HCT116 (cell line): ENCODE measurements around the gene PODN. TPM values are rescaled to one million over a fixed set of nuclear protein-coding genes. Genes with fewer than 3 reads are reported as not detected.

Experiments
- ATAC-seq: fragments of 200-7000 bp; cut with Tn5 transposase; 2 replicates; pipeline ENCODE4 v1.9.1; 2020; ENCODE audit warnings: mild to moderate bottlenecking, moderate library complexity
- BruUV-seq: library from RNA; stranded (reverse); fragments of 400-500 nt; replicated peaks from 2 replicates; lab custom pipeline; 2021; lab: Mats Ljungman, UMichigan
- CTCF ChIA-PET: fragments of 300-600 bp; sonication (Branson Sonifier 250); formaldehyde crosslinking; loops from one replicate; lab custom pipeline; 2021; ENCODE audit warnings: antibody characterized with exemption; lab: Charles Lee
- POLR2A ChIA-PET: fragments of 300-600, 350-600 bp; sonication (Branson Sonifier 250); formaldehyde crosslinking; loops from one replicate; lab custom pipeline; 2021; ENCODE audit warnings: antibody characterized with exemption; lab: Charles Lee
- RAD21 ChIA-PET, 2 experiments: fragments of 300-600 bp; sonication (Branson Sonifier 250); formaldehyde crosslinking; loops; one replicate each; lab custom pipeline; 2023; ENCODE audit warnings: low total read pairs in 2 of 2; ENCODE audit not compliant: uncharacterized antibody in 2 of 2, unreplicated experiment in 2 of 2, low non-redundant PET in 1 of 2; lab: Charles Lee
- DNase-seq: peaks from one replicate; pipeline ENCODE4 v3.0.0-alpha.2; 2010; ENCODE audit warnings: low read depth, low spot score
- H2AFZ ChIP-seq: fragments of 200-600 bp; shearing (Covaris generic), sonication (generic); 2 replicates; pipeline ENCODE4 v1.6.1; 2017; ENCODE audit warnings: low read depth, mixed run types, mixed read lengths, antibody characterized with exemption, low read length; ENCODE audit not compliant: poor library complexity, severe bottlenecking
- H3K27ac ChIP-seq: 2 replicates; pipeline ENCODE4 v1.5.1; 2012; ENCODE audit warnings: low read depth, low read length
- H3K27me3 ChIP-seq: fragments of 200-600 bp; sonication (generic); 2 replicates; pipeline ENCODE4 v1.6.1; 2016; ENCODE audit warnings: mixed run types, low read length, mixed read lengths; ENCODE audit not compliant: insufficient read depth
- H3K36me3 ChIP-seq, 2 experiments: fragments of 200-500 bp in 1 of 2; fragments of 200-600 bp in 1 of 2; sonication (Bioruptor generic) in 1 of 2; sonication (generic) in 1 of 2; 2 replicates each; pipeline versions ENCODE4 v1.5.1 to v1.6.1; 2014 to 2016; ENCODE audit warnings: low read length in 2 of 2, inconsistent platforms in 1 of 2, mixed read lengths in 1 of 2, mixed run types in 1 of 2; ENCODE audit not compliant: insufficient read depth in 2 of 2, control insufficient read depth in 1 of 2
- H3K4me1 ChIP-seq, 2 experiments: fragments of 200-600 bp in 1 of 2; sonication (generic) in 1 of 2; 2 replicates each; pipeline versions ENCODE4 v1.5.1 to v1.6.1; 2012 to 2017; ENCODE audit warnings: low read length in 2 of 2, inconsistent platforms in 1 of 2, mild to moderate bottlenecking in 1 of 2, mixed read lengths in 1 of 2, mixed run types in 1 of 2, moderate library complexity in 1 of 2; ENCODE audit not compliant: insufficient read depth in 2 of 2, control insufficient read depth in 1 of 2
- H3K4me2 ChIP-seq: fragments of 200-600 bp; sonication (generic); 2 replicates; pipeline ENCODE4 v1.6.1; 2017; ENCODE audit warnings: mixed run types, low read length, mixed read lengths
- H3K4me3 ChIP-seq, 2 experiments: fragments of 200-600 bp in 1 of 2; sonication (generic) in 1 of 2; replicated peaks in 1 of 2; 2 replicates each; pipeline ENCODE4 v1.5.1; 2011 to 2016; ENCODE audit warnings: low read length in 2 of 2, control low read depth in 1 of 2, low read depth in 1 of 2, mild to moderate bottlenecking in 1 of 2, mixed read lengths in 1 of 2, mixed run types in 1 of 2
- H3K79me2 ChIP-seq: fragments of 200-600 bp; sonication (generic); 2 replicates; pipeline ENCODE4 v1.6.1; 2017; ENCODE audit warnings: mild to moderate bottlenecking, mixed run types, low read length, moderate library complexity, mixed read lengths; ENCODE audit not compliant: insufficient read depth
- H3K9ac ChIP-seq: fragments of 200-600 bp; sonication (generic); 2 replicates; pipeline ENCODE4 v1.6.1; 2016; ENCODE audit warnings: low read length, mixed read lengths
- H3K9me2 ChIP-seq: fragments of 200-600 bp; sonication (generic), shearing (Covaris generic); 2 replicates; pipeline ENCODE4 v1.6.1; 2017; ENCODE audit warnings: mixed run types, mild to moderate bottlenecking, moderate library complexity; ENCODE audit not compliant: insufficient read depth
- H3K9me3 ChIP-seq, 2 experiments: fragments of 200-500 bp in 1 of 2; fragments of 200-600 bp in 1 of 2; sonication (Bioruptor generic) in 1 of 2; sonication (generic) in 1 of 2; 2 replicates each; pipeline ENCODE4 v1.6.1; 2014 to 2017; ENCODE audit warnings: low read length in 2 of 2, mixed read lengths in 2 of 2, inconsistent platforms in 1 of 2, low read depth in 1 of 2, mild to moderate bottlenecking in 1 of 2, mixed run types in 1 of 2, moderate library complexity in 1 of 2; ENCODE audit not compliant: control insufficient read depth in 1 of 2, insufficient read depth in 1 of 2
- H4K20me1 ChIP-seq: fragments of 200-600 bp; sonication (generic), shearing (Covaris generic); 2 replicates; pipeline ENCODE4 v1.6.1; 2017; ENCODE audit warnings: mixed run types, mild to moderate bottlenecking, moderate library complexity; ENCODE audit not compliant: insufficient read depth
- CBX3 ChIP-seq: IDR thresholded peaks from 2 replicates; pipeline ENCODE4 v1.6.1; 2012; ENCODE audit warnings: low read depth
- ELF1 ChIP-seq: IDR thresholded peaks from 2 replicates; pipeline ENCODE4 v1.6.1; 2012; ENCODE audit warnings: low read depth, borderline replicate concordance
- JUND ChIP-seq: IDR thresholded peaks from 2 replicates; pipeline ENCODE4 v1.6.1; 2012
- POLR2AphosphoS5 ChIP-seq: IDR thresholded peaks from 2 replicates; pipeline ENCODE4 v1.6.1; 2011; ENCODE audit warnings: mild to moderate bottlenecking, low read depth, low read length, moderate library complexity
- SP1 ChIP-seq: IDR thresholded peaks from 2 replicates; pipeline ENCODE4 v1.6.1; 2012; ENCODE audit warnings: low read depth
- SRF ChIP-seq: IDR thresholded peaks from 2 replicates; pipeline ENCODE4 v1.6.1; 2012; ENCODE audit warnings: low read depth
- TCF7L2 ChIP-seq: IDR thresholded peaks from 2 replicates; pipeline ENCODE4 v1.7.0; 2011; ENCODE audit warnings: borderline replicate concordance, inconsistent platforms; ENCODE audit not compliant: insufficient read depth, insufficient read length; ENCODE audit errors: extremely low read depth
- YY1 ChIP-seq: IDR thresholded peaks from 2 replicates; pipeline ENCODE4 v1.6.1; 2011; ENCODE audit warnings: low read length, low read depth, moderate library complexity, mild to moderate bottlenecking; ENCODE audit not compliant: insufficient replicate concordance; ENCODE audit errors: extremely low read depth
- ZFX ChIP-seq: fragments of 450-650 bp; IDR thresholded peaks from 2 replicates; pipeline ENCODE4 v1.6.1; 2017
- intact Hi-C: fragments of 100-400 bp; cut with micrococcal nuclease; formaldehyde crosslinking; loops from 2 replicates; pipeline ENCODE4 v1.10.0; 2022
- total RNA-seq: library from RNA; stranded (reverse); gene quantifications from one replicate; pipeline ENCODE4 v1.2.1, GENCODE V29; 2021; ENCODE audit not compliant: unreplicated experiment
- TF ChIP-seq, protein P1 (sequence below), 3 experiments: fragments of 200-600 bp in 1 of 3; sonication (generic) in 1 of 3; IDR thresholded peaks in 2 of 3; conservative IDR thresholded peaks in 1 of 3; 2 replicates each; pipeline ENCODE4 v1.5.1; 2012 to 2017; ENCODE audit warnings: low read depth in 2 of 3, low read length in 2 of 3, antibody characterized with exemption in 1 of 3, borderline replicate concordance in 1 of 3, control low read depth in 1 of 3, mild to moderate bottlenecking in 1 of 3, mixed read lengths in 1 of 3, mixed run types in 1 of 3, moderate library complexity in 1 of 3; ENCODE audit not compliant: insufficient read depth in 1 of 3
- TF ChIP-seq, protein P2 (sequence below): IDR thresholded peaks from 2 replicates; pipeline ENCODE4 v1.6.1; 2012; ENCODE audit warnings: low read depth

PODN gene
- total RNA-seq, 1 experiment from 2014 or later: 0.22 TPM

DNA sequence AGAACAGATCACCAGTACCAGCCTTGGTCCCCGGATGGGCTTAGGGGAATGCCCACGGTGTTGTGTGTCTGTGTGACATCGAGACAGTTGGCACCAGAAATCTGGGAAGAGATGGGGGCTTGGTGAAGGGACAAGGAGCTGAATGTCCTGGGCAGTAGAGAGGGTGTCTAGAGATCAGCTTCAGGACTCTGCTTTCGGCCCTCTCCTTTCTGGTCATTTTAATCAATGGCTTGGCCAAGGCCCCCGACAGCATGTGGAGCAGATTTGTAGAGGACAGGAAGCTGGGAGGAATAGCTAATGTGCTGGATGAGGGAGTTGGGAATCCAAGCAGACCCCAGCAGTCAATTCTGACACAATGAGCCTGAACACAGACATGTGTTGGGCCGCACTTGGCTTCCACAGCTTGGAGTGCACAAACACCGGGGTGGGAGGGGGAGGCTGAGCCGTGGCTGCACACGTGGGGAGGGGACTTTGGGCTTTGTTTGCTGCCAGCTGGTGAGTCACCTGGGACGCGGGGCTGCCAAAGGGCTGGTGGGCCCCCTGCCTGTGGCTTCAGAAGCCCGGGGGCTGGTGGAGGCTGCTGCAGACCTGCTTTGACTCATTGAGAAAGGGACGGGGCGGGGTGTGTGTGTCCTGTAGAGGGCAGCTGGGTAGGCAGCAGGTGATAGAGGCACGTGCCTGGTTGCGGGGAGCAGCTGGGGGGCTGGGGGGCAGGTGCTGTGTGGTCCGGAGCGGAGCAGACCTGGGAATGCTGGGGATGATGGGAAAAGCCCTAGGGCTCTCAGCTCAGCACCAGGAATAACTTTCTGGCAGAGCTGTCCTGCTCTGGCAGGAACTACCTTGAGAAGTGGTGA is 59.5 kb downstream of the PODN start:
- Histone ChIP-seq H4K20me1 (no peaks in the 10 kb centered on the region), H3K4me1 (no peaks in the 10 kb centered on the region), H3K4me2 (no peak overlapping the region), H3K27ac (no peak overlapping the region), H3K27me3 (no peaks in the 10 kb centered on the region), H3K36me3 (no peaks in the 10 kb centered on the region), H3K9me3 (no peaks in the 10 kb centered on the region)
- no peak for DNase-seq
- ChIA-PET CTCF (no interaction called here), POLR2A (interaction anchor here (0.8 kb wide), 1 partner anchor 235 kb away, joined by 3 read pairs; no protein-coding TSS in a partner anchor)
- peak; percentile 18 for ATAC-seq
- intact Hi-C loops: no loop called here
- TF ChIP-seq POLR2AphosphoS5 (no peak), TCF7L2 (no peak), ZFX (no peak), SP1 (no peak), JUND (no peak), SRF (no peak), ELF1 (no peak), CBX3 (no peak), YY1 (no peak)
- TF ChIP-seq, protein P1, sequence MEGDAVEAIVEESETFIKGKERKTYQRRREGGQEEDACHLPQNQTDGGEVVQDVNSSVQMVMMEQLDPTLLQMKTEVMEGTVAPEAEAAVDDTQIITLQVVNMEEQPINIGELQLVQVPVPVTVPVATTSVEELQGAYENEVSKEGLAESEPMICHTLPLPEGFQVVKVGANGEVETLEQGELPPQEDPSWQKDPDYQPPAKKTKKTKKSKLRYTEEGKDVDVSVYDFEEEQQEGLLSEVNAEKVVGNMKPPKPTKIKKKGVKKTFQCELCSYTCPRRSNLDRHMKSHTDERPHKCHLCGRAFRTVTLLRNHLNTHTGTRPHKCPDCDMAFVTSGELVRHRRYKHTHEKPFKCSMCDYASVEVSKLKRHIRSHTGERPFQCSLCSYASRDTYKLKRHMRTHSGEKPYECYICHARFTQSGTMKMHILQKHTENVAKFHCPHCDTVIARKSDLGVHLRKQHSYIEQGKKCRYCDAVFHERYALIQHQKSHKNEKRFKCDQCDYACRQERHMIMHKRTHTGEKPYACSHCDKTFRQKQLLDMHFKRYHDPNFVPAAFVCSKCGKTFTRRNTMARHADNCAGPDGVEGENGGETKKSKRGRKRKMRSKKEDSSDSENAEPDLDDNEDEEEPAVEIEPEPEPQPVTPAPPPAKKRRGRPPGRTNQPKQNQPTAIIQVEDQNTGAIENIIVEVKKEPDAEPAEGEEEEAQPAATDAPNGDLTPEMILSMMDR (IDR thresholded peaks at IDR 0.05 in 2 of 3, conservative IDR thresholded peaks at IDR 0.05 in 1 of 3; ENCODE audit: borderline replicate concordance in 1 of 3, insufficient read depth in 1 of 3, low read depth in 2 of 3, low read length in 2 of 3): no peak
- TF ChIP-seq, protein P2, sequence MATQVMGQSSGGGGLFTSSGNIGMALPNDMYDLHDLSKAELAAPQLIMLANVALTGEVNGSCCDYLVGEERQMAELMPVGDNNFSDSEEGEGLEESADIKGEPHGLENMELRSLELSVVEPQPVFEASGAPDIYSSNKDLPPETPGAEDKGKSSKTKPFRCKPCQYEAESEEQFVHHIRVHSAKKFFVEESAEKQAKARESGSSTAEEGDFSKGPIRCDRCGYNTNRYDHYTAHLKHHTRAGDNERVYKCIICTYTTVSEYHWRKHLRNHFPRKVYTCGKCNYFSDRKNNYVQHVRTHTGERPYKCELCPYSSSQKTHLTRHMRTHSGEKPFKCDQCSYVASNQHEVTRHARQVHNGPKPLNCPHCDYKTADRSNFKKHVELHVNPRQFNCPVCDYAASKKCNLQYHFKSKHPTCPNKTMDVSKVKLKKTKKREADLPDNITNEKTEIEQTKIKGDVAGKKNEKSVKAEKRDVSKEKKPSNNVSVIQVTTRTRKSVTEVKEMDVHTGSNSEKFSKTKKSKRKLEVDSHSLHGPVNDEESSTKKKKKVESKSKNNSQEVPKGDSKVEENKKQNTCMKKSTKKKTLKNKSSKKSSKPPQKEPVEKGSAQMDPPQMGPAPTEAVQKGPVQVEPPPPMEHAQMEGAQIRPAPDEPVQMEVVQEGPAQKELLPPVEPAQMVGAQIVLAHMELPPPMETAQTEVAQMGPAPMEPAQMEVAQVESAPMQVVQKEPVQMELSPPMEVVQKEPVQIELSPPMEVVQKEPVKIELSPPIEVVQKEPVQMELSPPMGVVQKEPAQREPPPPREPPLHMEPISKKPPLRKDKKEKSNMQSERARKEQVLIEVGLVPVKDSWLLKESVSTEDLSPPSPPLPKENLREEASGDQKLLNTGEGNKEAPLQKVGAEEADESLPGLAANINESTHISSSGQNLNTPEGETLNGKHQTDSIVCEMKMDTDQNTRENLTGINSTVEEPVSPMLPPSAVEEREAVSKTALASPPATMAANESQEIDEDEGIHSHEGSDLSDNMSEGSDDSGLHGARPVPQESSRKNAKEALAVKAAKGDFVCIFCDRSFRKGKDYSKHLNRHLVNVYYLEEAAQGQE: no peak
- TF ChIP-seq, all 23 proteins: peak for 0
- H3K4me3 ChIP-seq: no peak overlapping the region
- H3K79me2 ChIP-seq: no peaks in the 10 kb centered on the region
- no peak overlapping the region for H3K9ac ChIP-seq
- no peak overlapping the region for H2AFZ ChIP-seq
- BruUV-seq: no TSS peak
- no peaks in the 10 kb centered on the region for H3K9me2 ChIP-seq
- RAD21 ChIA-PET: no interaction called here
